NCI-H2227 treated with DMSO at 0.1 percent for 48 hours (cell line): ENCODE results near the gene ESYT1.
A peak's percentile ranks its signal among the peaks of the same experiment; 100 is the strongest.

Experiments
- DNase-seq: peaks from one replicate; lab custom pipeline; 2025; lab: John Stamatoyannopoulos, UW

Gene ESYT1

DNA sequence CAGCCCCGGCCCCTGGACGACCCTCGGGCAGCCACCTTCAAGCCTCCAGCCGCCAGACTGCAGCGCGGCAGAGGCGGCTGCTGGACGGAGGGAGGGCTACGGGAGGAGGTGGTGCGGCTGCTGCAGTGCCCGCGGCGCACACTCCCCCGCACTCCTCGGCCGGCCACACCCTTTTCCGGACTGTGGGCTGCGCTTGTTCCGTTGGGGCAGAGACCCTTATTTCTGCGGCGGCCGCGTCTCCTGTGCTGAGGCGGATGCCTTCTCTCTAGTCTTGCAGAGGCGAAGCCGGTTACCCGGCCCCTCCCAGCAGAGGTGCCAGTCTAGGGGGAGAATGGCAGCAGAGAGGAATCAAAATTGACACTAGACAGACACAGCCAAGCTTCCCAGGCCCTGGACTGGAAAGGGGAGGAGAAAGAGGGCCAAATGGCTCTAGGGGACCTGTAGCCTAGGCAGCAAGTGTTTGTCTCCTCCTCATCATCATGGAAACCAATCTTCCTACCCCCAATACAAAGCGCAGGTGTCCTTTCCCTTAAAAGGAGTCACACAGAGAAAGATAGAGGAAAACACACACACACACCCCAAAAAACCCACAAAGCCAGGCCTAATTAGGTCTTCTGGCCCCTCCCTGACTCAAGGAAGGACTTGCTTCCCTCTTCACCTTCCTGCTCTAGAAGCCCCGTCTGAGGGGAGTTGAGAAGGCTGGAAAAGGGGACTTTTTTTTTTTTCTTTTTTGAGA lies 1.3 kb downstream of the ESYT1 start:
- peak; percentile 37 for DNase-seq

DNA sequence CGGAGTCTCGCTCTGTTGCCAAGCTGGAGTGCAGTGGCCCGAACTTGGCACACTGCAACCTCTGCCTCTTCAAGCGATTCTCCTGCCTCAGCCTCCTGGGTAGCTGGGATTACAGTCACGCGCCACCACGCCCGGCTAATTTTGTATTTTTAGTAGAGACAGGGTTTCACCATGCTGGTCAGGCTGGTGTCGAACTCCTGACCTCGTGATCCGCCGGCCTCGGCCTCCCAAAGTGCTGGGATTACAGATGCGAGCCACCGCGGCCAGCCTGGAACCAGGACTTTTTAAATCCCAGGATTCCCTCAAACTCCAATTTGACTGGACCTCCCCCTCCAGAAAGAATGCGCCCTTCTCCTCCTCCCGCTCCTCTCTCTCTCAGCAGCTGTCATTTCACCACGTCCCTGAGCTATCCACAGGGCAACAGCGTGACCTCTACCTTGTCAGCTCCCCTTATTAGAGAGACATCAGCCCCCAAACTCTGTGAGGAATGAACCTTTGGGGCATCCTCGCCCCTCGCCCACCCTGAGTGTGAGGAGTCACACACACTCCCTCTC lies 2.0 kb downstream of the ESYT1 start:
- DNase-seq: no peak

DNA sequence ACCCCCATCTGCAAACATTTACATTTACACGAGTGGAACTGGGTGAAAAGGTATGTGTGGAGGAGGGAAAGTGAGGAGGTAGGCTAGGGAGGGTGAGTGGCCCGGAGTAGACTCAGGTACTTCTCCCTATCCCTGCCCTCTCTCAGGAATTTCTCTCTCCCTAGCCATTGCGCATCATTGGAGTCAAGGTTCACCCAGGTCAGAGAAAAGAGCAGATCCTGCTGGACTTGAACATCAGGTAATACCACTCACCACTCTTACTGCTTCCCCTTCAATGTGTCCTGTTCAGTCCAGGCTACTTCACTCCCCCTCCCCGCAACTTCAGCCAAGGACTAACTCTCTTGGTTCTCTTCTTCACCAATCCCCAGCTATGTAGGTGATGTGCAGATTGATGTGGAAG lies 2.8 kb downstream of the ESYT1 start:
- no peak for DNase-seq

DNA sequence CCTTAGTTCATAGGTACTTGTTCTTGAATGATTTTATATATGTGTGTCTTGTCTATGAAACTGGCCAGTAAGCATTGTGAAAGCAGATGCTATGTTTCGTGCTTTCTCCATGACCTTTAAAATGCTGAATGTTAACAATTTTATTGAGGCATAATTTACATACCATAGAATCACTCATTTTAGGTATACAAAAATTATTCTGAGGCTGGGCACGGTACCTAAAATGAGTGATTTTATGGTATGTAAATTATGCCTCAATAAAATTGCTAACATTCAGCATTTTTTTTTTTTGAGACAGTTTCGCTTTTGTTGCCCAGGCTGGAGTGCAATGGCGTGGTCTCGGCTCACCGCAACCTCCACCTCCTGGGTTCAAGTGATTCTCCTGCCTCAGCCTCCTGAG lies 6.8 kb downstream of the ESYT1 start:
- DNase-seq: no peak

DNA sequence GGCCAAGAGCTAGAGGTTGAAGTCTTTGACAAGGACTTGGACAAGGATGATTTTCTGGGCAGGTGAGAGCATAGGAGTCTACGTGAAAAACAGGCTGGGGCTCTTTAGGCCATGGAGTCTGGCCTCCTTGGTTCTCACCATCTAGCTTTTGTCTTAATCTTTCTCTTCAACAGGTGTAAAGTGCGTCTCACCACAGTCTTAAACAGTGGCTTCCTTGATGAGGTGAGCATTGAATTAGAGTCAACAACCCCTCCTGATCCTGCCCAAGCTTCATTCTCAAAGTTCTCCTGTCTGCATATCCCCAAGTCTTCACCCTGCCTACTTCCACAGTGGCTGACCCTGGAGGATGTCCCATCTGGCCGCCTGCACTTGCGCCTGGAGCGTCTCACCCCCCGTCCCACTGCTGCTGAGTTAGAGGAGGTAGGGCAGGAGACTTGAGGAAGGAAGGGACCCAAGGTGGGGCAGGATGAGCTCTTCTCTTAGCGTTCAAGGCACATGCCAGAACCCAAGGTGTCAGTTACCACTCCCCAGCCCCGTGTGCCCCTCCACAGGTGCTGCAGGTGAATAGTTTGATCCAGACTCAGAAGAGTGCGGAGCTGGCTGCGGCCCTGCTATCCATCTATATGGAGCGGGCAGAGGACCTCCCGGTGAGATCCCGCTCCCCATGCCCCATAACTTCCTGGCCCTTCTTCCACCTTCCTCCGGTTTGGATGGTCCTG lies 9.9 kb downstream of the ESYT1 start:
- no peak for DNase-seq

DNA sequence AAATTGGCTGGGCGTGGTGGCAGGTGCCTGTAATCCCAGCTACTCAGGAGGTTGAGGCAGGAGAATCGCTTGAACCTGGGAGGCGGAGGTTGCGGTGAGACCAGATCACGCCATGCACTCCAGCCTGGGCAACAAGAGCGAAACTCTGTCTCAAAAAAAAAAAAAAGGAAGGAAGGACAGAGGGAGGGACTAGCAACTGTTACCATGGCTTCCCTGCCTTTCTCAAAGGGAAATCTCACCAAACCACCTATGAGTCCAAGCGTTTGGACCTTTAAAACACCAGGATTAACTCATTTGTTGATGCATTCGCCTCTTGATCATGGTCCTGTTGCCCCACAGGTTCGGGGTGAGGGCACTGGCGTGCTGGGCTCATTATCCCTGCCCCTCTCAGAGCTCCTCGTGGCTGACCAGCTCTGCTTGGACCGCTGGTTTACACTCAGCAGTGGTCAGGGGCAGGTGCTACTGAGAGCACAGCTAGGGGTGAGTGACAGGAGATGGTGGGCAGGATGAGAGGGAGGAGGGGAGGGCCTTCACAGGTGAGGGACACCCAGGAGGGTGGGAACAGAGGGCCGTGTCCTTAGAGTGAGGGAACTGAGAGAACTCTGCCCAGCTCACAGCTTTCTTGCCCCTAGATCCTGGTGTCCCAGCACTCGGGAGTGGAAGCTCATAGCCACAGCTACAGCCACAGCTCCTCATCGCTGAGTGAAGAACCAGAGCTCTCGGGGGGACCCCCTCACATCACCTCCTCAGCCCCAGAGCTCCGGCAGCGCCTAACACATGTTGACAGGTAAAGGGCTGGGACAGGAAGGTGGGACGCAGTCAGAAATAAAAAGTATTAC lies 14.1 kb downstream of the ESYT1 start:
- no peak for DNase-seq

DNA sequence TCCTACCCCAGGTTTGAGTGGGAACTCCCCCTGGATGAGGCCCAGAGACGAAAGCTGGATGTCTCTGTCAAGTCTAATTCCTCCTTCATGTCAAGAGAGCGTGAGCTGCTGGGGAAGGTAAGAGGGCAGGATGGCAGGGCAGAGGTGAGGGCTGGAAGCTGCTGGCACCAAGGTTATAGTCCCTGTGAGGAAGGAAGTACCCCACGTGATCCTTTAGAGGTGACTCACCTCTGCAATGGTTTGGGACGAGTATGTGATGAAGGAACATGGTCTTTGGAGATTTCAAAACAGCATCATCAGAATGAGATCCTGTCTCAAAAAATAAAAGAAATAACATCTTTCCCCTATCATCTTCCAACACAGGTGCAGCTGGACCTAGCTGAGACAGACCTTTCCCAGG lies 15.2 kb downstream of the ESYT1 start:
- no peak for DNase-seq

DNA sequence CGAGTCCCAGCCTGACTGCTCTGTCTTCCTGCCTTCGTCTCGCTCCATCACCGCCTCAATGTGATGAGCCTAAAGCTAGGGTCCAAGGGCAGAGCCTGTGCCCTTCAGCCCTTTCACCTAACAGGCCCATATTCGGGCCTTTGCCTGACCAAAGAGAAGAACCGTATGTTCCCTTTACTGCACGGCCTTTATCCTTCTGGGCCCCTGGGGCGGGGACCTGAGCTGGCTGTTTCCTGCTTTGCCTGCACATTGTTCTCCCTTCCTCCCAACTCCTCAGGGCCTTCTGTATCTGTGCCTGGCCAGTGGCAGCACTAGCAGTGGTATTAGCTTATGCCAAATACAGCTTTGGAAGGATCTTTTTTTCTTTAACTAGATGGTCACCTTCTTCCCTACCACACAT lies 15.8 kb downstream of the ESYT1 start:
- DNase-seq: no peak

DNA sequence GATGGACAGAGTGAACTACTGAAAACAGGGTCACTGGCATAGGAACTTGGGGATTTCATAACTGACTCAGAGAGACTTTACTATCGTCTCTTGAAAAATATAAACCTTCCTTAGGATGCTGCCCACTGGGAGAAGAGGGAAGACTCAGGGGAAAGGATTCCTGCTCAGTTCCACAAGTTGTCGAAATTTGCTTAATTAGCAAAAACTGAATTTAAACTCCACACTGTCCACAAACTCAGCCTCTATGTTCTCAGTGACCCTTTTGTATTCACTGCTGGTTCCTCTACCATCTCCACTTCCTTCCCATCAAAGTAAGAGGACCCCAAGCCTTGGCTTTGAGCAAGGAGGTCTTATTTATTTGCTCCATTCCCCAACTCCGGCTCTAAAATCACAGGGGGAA lies 17.1 kb downstream of the ESYT1 start:
- no peak for DNase-seq

DNA sequence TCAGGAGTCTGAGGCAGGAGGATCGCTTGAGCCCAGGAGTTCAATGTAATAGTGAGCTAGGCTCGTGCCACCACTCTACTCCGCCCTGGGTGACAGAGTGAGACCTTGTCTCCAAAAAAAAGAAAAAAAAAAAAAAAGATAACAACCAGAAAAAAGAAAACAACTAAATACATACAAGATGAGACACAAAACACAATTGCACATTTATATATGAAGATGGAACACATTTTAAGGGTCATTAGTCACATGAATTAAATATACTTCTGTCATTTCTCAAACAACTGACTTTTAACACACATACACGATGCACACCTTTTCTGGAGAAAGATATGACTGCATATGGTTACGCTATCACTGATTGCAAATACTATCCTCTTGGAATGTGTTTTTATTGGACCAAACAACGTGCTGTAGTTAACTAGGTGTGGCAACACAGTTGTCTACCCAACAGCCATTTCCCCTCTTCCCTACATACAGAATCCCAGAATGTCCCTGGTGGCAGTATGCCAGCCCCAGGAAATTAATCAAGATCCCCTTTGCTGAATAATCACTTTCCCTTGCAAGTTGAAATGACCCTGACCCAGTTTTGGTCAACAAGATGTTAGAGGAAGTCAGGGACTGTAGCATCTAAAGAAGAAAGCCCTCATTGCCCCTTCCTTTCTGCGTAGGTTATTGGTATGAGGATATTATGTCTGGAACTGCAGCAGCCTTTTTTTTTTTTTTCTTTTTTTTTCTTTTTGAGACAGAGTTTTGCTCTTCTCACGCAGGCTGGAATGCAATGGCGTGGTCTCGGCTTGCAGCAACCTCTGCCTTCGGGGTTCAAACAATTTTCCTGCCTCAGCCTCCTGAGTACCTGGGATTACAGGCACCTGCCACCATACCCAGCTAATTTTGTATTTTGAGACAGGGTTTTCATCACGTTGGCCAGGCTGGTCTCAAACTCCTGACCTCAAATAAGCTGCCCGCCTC lies 18.7 kb downstream of the ESYT1 start:
- DNase-seq: no peak

DNA sequence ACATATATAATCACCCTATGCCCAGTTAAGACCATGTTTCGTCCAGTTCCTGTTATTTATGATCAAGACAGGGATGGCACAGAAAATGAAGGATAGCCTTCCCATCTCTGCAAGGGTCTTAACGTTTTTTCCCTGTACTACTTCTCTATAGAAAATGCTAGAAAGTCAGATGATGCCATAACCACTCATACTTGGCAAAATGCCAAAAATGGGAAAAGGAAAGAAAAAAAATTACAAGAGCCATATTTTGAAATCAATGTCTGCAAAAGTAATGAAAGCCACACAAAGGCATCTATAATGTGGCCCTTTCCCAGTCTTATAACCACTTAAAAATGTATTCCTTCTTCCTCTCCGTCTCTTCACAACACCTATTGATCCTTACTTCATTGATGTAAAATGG lies 22.5 kb downstream of the ESYT1 start:
- DNase-seq: no peak

DNA sequence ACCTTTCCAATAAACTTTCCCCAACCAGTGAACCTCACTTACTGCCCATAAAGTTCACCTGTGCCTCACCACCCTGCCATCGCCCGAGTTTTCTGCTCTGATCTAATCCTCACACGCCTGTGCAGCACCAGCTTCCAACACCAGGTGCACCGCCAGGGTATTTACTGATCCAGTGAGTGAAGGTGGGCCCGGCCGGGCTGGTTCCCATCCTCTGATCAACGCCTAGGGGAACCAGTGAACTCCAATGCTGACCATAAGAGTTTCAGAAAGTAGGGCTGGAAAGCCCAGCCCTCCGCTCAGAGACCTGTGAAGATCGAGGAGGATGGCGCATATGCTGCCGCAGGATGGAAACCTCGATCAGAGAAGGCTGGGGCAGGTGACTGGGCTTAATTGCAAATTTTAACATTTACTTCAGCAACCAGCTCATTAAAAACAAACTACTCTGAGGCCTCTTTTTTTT lies 23.6 kb downstream of the ESYT1 start:
- DNase-seq: peak; percentile 71

DNA sequence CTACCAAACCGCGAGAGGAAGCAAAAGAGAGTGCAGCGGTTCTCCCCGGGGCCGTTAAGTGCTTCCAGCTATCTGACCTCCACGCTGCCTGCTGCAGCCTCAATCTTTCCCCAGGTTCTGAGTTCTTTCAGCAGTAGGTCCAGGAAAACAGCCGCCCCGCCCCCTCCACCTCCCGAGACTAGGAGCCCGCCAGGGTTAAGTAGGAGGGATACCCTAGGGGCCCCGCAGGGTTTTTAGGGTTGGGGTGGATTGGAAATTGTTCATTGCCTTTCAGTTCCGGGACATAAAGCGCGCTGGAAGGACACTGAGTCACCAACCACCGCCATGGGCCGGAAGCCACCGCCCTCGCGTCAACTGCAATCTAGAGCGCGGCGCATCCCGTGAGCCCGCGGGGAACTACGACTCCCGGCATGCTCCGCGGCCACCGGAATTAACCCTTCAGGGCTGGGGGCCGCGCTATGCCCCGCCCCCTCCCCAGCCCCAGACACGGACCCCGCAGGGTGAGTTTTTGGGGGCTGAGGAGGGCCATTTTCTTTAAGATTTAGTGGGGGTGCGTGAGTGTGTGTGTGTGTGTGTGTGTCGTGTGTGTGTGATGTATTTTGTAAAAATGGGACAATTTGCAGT lies 24.2 kb downstream of the ESYT1 start, which contains the start of gene MYL6B:
Gene MYL6B, plus strand, starts transcription at position 456 of the 624 bp plus-strand sequence. CDS start 1,332 bp downstream, outside the sequence.
- DNase-seq: peak; percentile 80

DNA sequence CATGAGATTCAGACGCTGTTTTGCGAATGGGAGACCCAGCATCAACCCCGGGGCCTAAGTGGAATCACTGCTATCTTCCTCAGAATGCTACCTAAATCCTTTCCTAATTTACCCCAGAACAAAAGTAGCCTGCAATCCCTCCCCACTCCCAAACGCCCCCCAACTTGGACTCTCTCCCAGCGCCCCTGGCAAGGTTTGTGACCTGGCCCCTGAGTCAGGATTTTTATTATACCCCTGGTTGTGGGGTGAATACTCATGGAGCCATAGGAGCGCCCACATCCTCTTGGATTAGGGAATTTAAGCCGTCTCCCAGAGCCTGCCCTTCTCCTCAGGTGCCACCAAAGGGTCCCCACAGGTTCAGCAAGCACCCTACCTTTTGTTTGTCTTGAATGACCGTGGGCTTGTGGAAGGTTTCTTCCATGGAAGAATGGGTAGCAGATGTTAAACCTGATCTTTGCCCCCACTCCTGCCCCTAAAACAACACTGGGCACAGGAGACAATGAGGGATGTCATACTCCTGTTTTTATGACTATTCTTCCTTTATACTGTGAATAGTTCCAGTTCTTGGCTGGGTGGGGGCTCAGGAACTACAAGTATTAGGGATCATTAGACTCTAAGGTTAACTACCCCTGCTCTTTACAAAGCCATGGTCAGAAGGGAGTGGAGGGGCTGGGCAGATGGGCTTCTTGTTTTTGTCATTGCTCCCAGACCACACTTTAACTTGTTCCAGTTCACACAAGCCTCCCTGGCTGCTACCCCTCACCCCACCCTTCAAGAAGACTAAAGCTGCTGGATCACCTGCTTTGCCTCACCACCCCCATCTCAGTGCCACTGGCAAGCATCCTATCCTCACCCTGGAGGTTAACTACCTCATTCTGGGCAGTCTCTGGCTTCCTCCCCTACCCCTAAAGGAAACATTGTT lies 24.9 kb downstream of the ESYT1 start:
- DNase-seq: no peak

DNA sequence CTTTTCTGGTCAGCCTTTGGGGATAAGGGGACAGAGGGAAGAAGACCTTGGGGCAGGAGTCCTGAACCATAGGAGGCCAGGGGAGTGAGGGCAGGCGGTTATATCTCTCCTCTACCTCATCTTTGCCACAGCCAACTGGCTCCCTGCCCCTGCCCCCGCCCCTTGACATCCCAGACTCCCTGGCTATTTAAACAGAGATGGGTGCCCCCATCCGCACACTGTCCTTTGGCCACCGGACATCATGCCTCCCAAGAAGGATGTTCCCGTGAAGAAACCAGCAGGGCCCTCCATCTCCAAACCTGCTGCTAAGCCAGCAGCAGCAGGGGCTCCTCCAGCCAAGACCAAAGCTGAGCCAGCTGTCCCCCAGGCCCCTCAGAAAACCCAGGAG lies 25.6 kb downstream of the ESYT1 start:
- no peak for DNase-seq

DNA sequence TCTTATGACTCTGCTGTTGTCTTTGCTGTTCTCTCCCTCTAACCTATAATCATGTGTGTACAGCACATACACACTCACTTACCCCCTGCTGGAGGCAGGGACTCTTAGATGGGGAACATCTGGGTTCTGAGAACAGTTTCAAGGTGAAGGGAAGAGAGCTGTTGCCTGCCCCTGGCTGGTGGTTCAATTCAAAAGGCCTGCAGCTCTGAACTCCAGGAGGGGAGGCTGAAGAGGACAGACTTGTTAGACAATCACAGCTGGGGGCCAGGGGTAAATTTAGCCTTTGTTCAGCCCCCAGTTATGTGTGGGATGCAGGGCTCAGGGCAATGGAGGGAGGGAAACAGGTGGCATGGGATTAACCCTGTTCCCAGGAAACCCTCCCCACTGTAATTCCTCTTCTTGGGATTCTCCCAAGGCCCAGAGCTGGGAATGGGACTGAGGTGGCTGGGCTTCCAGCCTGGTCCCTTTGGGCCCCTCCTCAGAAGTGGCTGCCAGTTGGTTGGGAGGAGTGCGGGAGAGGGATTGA lies 26.2 kb downstream of the ESYT1 start:
- DNase-seq: peak; percentile 65

DNA sequence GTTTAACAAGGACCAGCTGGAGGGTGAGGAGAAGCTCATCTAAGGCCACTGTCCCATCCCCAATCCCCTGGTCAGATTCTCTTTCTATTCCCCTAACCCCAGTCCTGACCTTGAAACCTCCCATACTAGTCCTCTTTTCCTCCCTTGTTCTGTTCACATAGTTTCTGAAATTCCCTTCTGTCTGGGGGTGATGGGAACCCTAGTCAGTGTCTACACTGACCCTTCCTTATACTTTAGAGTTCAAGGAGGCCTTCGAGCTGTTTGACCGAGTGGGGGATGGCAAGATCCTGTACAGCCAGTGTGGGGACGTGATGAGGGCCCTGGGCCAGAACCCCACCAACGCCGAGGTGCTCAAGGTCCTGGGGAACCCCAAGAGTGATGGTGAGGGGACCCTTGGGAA lies 26.8 kb downstream of the ESYT1 start:
- no peak for DNase-seq

DNA sequence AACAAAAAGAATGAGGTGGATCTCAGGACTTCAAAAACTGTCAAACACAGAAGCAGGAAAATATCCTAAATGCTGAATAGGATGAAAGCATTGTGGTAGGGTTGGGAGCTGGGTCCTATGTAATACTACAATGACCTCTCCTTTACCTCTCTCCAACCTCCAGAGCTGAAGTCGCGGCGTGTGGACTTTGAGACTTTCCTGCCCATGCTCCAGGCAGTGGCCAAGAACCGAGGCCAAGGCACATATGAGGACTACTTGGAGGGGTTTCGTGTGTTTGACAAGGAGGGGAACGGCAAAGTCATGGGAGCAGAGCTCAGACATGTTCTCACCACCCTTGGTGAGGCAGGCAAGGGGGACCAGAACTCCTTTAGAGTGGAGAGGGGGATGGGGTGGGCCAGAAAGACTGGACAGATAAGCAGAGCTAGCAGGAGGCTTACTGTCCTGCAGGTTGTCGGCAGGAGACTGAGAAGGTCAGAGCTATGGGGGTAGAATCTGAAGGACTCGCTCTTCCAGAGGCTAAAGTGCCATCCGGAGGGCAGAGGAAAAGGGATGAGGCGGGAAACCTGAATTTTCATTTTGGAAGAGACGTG lies 27.3 kb downstream of the ESYT1 start:
- no peak for DNase-seq
